H1 (cell line): Measurements from ENCODE around the gene ZNF654. TPM values are rescaled to one million over a fixed set of nuclear protein-coding genes. Genes with fewer than 3 reads are reported as not detected.

Experiments used
- CTCF ChIA-PET: fragments of 300-600 bp; sonication (Branson Sonifier 250); formaldehyde crosslinking; loops from one replicate; lab custom pipeline; 2021; ENCODE audit not compliant: partially characterized antibody; lab: Charles Lee
- POLR2A ChIA-PET: fragments of 300-600 bp; sonication (Branson Sonifier 250); formaldehyde crosslinking; loops from one replicate; lab custom pipeline; 2021; ENCODE audit warnings: inconsistent platforms; ENCODE audit not compliant: partially characterized antibody; lab: Charles Lee
- DNase-seq, 2 experiments: peaks; one replicate each; pipeline versions ENCODE4 v3.0.0 to v3.0.0-alpha.2; 2010 to 2022; ENCODE audit warnings: low spot score in 2 of 2, low read depth in 1 of 2, mixed read lengths in 1 of 2
- FAIRE-seq: peaks from 2 replicates; lab custom pipeline; 2011; peaks lifted over from hg19 to GRCh38; lab: Jason Lieb, UNC
- H2AFZ ChIP-seq: 2 replicates; pipeline ENCODE4 v1.8.1; 2012; ENCODE audit warnings: low read length, inconsistent platforms
- H2AK5ac ChIP-seq: 2 replicates; pipeline ENCODE4 v1.6.1; 2013; ENCODE audit warnings: low read depth, low read length
- H2BK120ac ChIP-seq: replicated peaks from 2 replicates; pipeline ENCODE3; 2013; ENCODE audit warnings: low read depth, low read length, inconsistent platforms
- H2BK12ac ChIP-seq: 2 replicates; pipeline ENCODE4 v1.6.1; 2013; ENCODE audit warnings: low read depth, low read length
- H2BK15ac ChIP-seq: 2 replicates; pipeline ENCODE4 v1.6.1; 2013; ENCODE audit warnings: low read length
- H2BK20ac ChIP-seq: 2 replicates; pipeline ENCODE4 v1.6.1; 2013; ENCODE audit warnings: low read length
- H2BK5ac ChIP-seq: 2 replicates; pipeline ENCODE4 v1.6.1; 2013; ENCODE audit warnings: low read depth, low read length
- H3K14ac ChIP-seq: 2 replicates; pipeline ENCODE4 v1.6.1; 2013; ENCODE audit warnings: inconsistent platforms; ENCODE audit not compliant: insufficient read length
- H3K18ac ChIP-seq: 2 replicates; pipeline ENCODE4 v1.6.1; 2013; ENCODE audit warnings: low read length; ENCODE audit errors: extremely low read depth
- H3K23ac ChIP-seq: 2 replicates; pipeline ENCODE4 v1.6.1; 2013; ENCODE audit warnings: inconsistent platforms; ENCODE audit not compliant: insufficient read length
- H3K23me2 ChIP-seq: 2 replicates; pipeline ENCODE4 v1.6.1; 2013; ENCODE audit warnings: low read depth, low read length
- H3K27ac ChIP-seq: 2 replicates; pipeline ENCODE4 v1.6.1; 2011; ENCODE audit warnings: low read depth, low read length, inconsistent platforms
- H3K27me3 ChIP-seq, 4 experiments: replicated peaks in 1 of 4; 1 replicate in 1 of 4; 2 replicates in 3 of 4; pipeline versions ENCODE4 v1.6.1 to v1.8.1; 2011 to 2013; ENCODE audit warnings: low read length in 3 of 4, mild to moderate bottlenecking in 3 of 4, inconsistent platforms in 2 of 4, mixed read lengths in 2 of 4, moderate library complexity in 1 of 4; ENCODE audit not compliant: control insufficient read depth in 3 of 4, insufficient read depth in 3 of 4; ENCODE audit errors: extremely low read depth in 1 of 4
- H3K36me3 ChIP-seq, 4 experiments: 2 replicates each; pipeline versions ENCODE4 v1.6.1 to v1.8.1; 2011 to 2013; ENCODE audit warnings: mild to moderate bottlenecking in 4 of 4, low read length in 3 of 4, moderate library complexity in 2 of 4, control low read depth in 1 of 4, inconsistent platforms in 1 of 4; ENCODE audit not compliant: insufficient read depth in 4 of 4, control insufficient read depth in 2 of 4
- H3K4ac ChIP-seq: replicated peaks from 2 replicates; pipeline ENCODE3; 2013; ENCODE audit warnings: low read length, low read depth, mixed read lengths, inconsistent platforms; ENCODE audit not compliant: insufficient read length
- H3K4me1 ChIP-seq, 4 experiments: replicated peaks in 1 of 4; 1 replicate in 1 of 4; 2 replicates in 3 of 4; pipeline versions ENCODE4 v1.6.1 to v1.8.1; 2011 to 2013; ENCODE audit warnings: low read length in 3 of 4, inconsistent platforms in 2 of 4, mixed read lengths in 1 of 4; ENCODE audit not compliant: insufficient read depth in 4 of 4, control insufficient read depth in 3 of 4
- H3K4me2 ChIP-seq, 2 experiments: 2 replicates each; pipeline versions ENCODE4 v1.6.1 to v1.8.1; 2011 to 2013; ENCODE audit warnings: low read depth in 2 of 2, low read length in 2 of 2, control low read depth in 1 of 2, inconsistent platforms in 1 of 2, mild to moderate bottlenecking in 1 of 2; ENCODE audit not compliant: insufficient read depth in 1 of 2
- H3K4me3 ChIP-seq, 4 experiments: fragments of 200-600, 300-600 bp in 1 of 4; sonication (generic), shearing (Covaris generic), sonication (Bioruptor Twin) in 1 of 4; 2 replicates each; pipeline versions ENCODE4 v1.5.1 to v1.8.1; 2011 to 2016; ENCODE audit warnings: low read length in 4 of 4, low read depth in 3 of 4, control low read depth in 2 of 4, inconsistent platforms in 2 of 4, mild to moderate bottlenecking in 2 of 4, mixed read lengths in 1 of 4, moderate library complexity in 1 of 4; ENCODE audit not compliant: insufficient read depth in 2 of 4; ENCODE audit errors: extremely low read depth in 1 of 4
- H3K56ac ChIP-seq: replicated peaks from 2 replicates; pipeline ENCODE3; 2013; ENCODE audit warnings: low read depth, mild to moderate bottlenecking, mixed read lengths, low read length, inconsistent platforms; ENCODE audit not compliant: insufficient read length
- H3K79me1 ChIP-seq: 2 replicates; pipeline ENCODE4 v1.6.1; 2013; ENCODE audit warnings: low read depth, low read length, control low read depth
- H3K79me2 ChIP-seq, 2 experiments: 2 replicates each; pipeline versions ENCODE4 v1.6.1 to v1.8.1; 2012 to 2013; ENCODE audit warnings: low read length in 2 of 2, mild to moderate bottlenecking in 2 of 2, inconsistent platforms in 1 of 2; ENCODE audit not compliant: insufficient read depth in 2 of 2, control insufficient read depth in 1 of 2
- H3K9ac ChIP-seq, 4 experiments: replicated peaks in 1 of 4; 1 replicate in 1 of 4; 2 replicates in 3 of 4; pipeline versions ENCODE4 v1.6.1 to v1.8.1; 2011 to 2013; ENCODE audit warnings: low read depth in 3 of 4, low read length in 3 of 4, control low read depth in 2 of 4, mild to moderate bottlenecking in 2 of 4, moderate library complexity in 2 of 4, inconsistent platforms in 1 of 4; ENCODE audit errors: extremely low read depth in 1 of 4
- H3K9me3 ChIP-seq, 2 experiments: 2 replicates each; pipeline versions ENCODE4 v1.6.1 to v1.8.1; 2012 to 2013; ENCODE audit warnings: mild to moderate bottlenecking in 2 of 2, moderate library complexity in 2 of 2, control low read depth in 1 of 2, inconsistent platforms in 1 of 2, low read depth in 1 of 2, low read length in 1 of 2, mixed read lengths in 1 of 2; ENCODE audit not compliant: insufficient read depth in 2 of 2
- H4K20me1 ChIP-seq, 2 experiments: replicated peaks in 1 of 2; 2 replicates each; pipeline versions ENCODE3 to v1.8.1; 2011 to 2013; ENCODE audit warnings: inconsistent platforms in 2 of 2, low read length in 2 of 2, mild to moderate bottlenecking in 1 of 2; ENCODE audit not compliant: insufficient read depth in 2 of 2, control insufficient read depth in 1 of 2
- H4K5ac ChIP-seq: 2 replicates; pipeline ENCODE4 v1.6.1; 2013; ENCODE audit warnings: low read length, low read depth, mixed read lengths, inconsistent platforms; ENCODE audit not compliant: insufficient read length
- H4K8ac ChIP-seq: 2 replicates; pipeline ENCODE4 v1.8.0; 2013; ENCODE audit warnings: mild to moderate bottlenecking, moderate library complexity, low read length, inconsistent platforms; ENCODE audit not compliant: insufficient read depth; ENCODE audit errors: extremely low read depth
- H4K91ac ChIP-seq: replicated peaks from 2 replicates; pipeline ENCODE3; 2013; ENCODE audit warnings: low read length, mixed read lengths, inconsistent platforms; ENCODE audit not compliant: insufficient read length
- E2F6 ChIP-seq: IDR thresholded peaks from 2 replicates; pipeline ENCODE4 v1.6.1; 2012; ENCODE audit warnings: inconsistent platforms
- POLR2A ChIP-seq, 2 experiments: IDR thresholded peaks; 1 replicate in 1 of 2; 2 replicates in 1 of 2; pipeline ENCODE4 v1.6.1; 2011; ENCODE audit warnings: low read depth in 2 of 2, low read length in 2 of 2, mild to moderate bottlenecking in 2 of 2; ENCODE audit errors: control extremely low read depth in 1 of 2
- SP1 ChIP-seq: IDR thresholded peaks from 2 replicates; pipeline ENCODE4 v1.6.1; 2011; ENCODE audit warnings: low read depth, low read length
- TCF12 ChIP-seq: IDR thresholded peaks from 2 replicates; pipeline ENCODE4 v1.6.1; 2011; ENCODE audit warnings: low read depth, mild to moderate bottlenecking, low read length
- WGBS, 2 experiments: shearing (Covaris generic) in 1 of 2; methylation state at CpG; one replicate each; pipeline versions ENCODE4 v1.1.6 to v1.1.7; 2013 to 2015; ENCODE audit warnings: low lambda C conversion rate in 2 of 2, mixed read lengths in 2 of 2, inconsistent platforms in 1 of 2, low coverage in 1 of 2, missing lambda C conversion rate in 1 of 2; ENCODE audit not compliant: insufficient replicate concordance in 2 of 2, insufficient coverage in 1 of 2, insufficient read length in 1 of 2; ENCODE audit errors: extremely low coverage in 1 of 2, missing lambda C conversion rate in 1 of 2; 5-methylcytosine and 5-hydroxymethylcytosine counted together
- polyA plus RNA-seq, 7 experiments: library from polyadenylated mRNA; depleted of rRNA in 3 of 7; stranded (reverse) in 5 of 7; unstranded in 2 of 7; fragments of >200 nt in 5 of 7; fragments of 200-250 nt in 2 of 7; gene quantifications; 1 replicate in 5 of 7; 2 replicates in 1 of 7; 4 replicates in 1 of 7; pipeline versions ENCODE4 v1.2.1 to v1.2.3, GENCODE V29; 2011 to 2013; ENCODE audit warnings: missing spikeins in 2 of 7, mixed read lengths in 2 of 7
- total RNA-seq: library from RNA; stranded (reverse); fragmentation: NEBNext Ultra II Directional; extraction: Animal tissue kit (Norgen Biotek cat#: 25700); gene quantifications from 2 replicates; pipeline ENCODE4 v1.2.1, GENCODE V29; 2021
- TF ChIP-seq, protein P1 (sequence below): IDR thresholded peaks from 2 replicates; pipeline ENCODE4 v1.6.1; 2012; ENCODE audit warnings: low read length, inconsistent platforms

Gene ZNF654
- total and polyA plus RNA-seq, 2 of the 8 experiments (the other 6 are each of a cell fraction or from before 2014, with no cell fraction given): 0.47 to 5.3 TPM

GRCh38 chr3:88167704-88168103, 108.6 kb downstream of the ZNF654 start:
- H4K5ac ChIP-seq: no peak overlapping the region
- no peak overlapping the region for H2BK20ac ChIP-seq
- H2BK5ac ChIP-seq: no peak overlapping the region
- no peak overlapping the region for H4K8ac ChIP-seq
- H3K18ac ChIP-seq: no peak overlapping the region
- H2AFZ ChIP-seq: no peak overlapping the region
- ChIA-PET CTCF (interaction anchor here (0.9 kb wide), 1 partner anchor 13 kb away, joined by 3 read pairs; no protein-coding TSS in a partner anchor), POLR2A (interaction anchor here (2.3 kb wide), 1 partner anchor 8 kb away, joined by 4 read pairs; no protein-coding TSS in a partner anchor)
- no peak overlapping the region for H3K4me2 ChIP-seq
- no peaks in the 10 kb centered on the region for H3K9me3 ChIP-seq
- H2BK120ac ChIP-seq: no peak overlapping the region
- FAIRE-seq (no peak), DNase-seq (no peak)
- peaks cover 0 to 6% of the 10 kb centered on the region in 2 experiments; a peak in 2 of 4 replicates for H3K79me2 ChIP-seq
- H3K79me1 ChIP-seq: no peaks in the 10 kb centered on the region; the same call in 1 of the 2 replicates
- H3K27me3 ChIP-seq: no peaks in the 10 kb centered on the region
- WGBS, 2 experiments: 90% methylated on average over 2 of the region's 2 CpGs; no CpG with 5 or more reads in 1 of the 2 experiments
- H3K36me3 ChIP-seq: peaks cover 0 to under 1% (median 0%) of the 10 kb centered on the region in 4 experiments; a peak in 1 of 8 replicates
- H3K23ac ChIP-seq: no peak overlapping the region
- no peak overlapping the region for H4K91ac ChIP-seq
- no peak overlapping the region for H2BK12ac ChIP-seq
- no peak for TF ChIP-seq POLR2A (IDR thresholded peaks at IDR 0.05; ENCODE audit: control extremely low read depth in 1 of 2, low read depth in 2 of 2, low read length in 2 of 2)
- TF ChIP-seq E2F6: no peak
- no peak for TF ChIP-seq SP1
- TF ChIP-seq, protein P1, sequence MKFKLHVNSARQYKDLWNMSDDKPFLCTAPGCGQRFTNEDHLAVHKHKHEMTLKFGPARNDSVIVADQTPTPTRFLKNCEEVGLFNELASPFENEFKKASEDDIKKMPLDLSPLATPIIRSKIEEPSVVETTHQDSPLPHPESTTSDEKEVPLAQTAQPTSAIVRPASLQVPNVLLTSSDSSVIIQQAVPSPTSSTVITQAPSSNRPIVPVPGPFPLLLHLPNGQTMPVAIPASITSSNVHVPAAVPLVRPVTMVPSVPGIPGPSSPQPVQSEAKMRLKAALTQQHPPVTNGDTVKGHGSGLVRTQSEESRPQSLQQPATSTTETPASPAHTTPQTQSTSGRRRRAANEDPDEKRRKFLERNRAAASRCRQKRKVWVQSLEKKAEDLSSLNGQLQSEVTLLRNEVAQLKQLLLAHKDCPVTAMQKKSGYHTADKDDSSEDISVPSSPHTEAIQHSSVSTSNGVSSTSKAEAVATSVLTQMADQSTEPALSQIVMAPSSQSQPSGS: no peak
- TF ChIP-seq TCF12: no peak
- H3K4ac ChIP-seq: no peak overlapping the region
- H3K23me2 ChIP-seq: no peaks in the 10 kb centered on the region
- H3K14ac ChIP-seq: no peak overlapping the region
- H3K56ac ChIP-seq: no peak overlapping the region
- no peaks in the 10 kb centered on the region for H3K4me1 ChIP-seq
- H2AK5ac ChIP-seq: no peak overlapping the region
- H4K20me1 ChIP-seq: no peaks in the 10 kb centered on the region
- H3K27ac ChIP-seq: no peak overlapping the region
- no peak overlapping the region for H3K9ac ChIP-seq
- H2BK15ac ChIP-seq: no peak overlapping the region
- H3K4me3 ChIP-seq: no peak overlapping the region
